HEK293T (cell line): ENCODE measurements around the gene PLCD3.

Experiments used
- FOXM1 ChIP-seq: fragments of 450-650 bp; IDR thresholded peaks from 2 replicates; pipeline ENCODE4 v1.6.1; 2017; ENCODE audit warnings: mild to moderate bottlenecking, borderline replicate concordance
- HDGF ChIP-seq: fragments of 450-650 bp; IDR thresholded peaks from 2 replicates; pipeline ENCODE4 v1.6.1; 2017; ENCODE audit warnings: antibody characterized with exemption, borderline replicate concordance
- ZNF384 ChIP-seq: fragments of 450-650 bp; IDR thresholded peaks from 2 replicates; pipeline ENCODE4 v1.6.1; 2016

DNA sequence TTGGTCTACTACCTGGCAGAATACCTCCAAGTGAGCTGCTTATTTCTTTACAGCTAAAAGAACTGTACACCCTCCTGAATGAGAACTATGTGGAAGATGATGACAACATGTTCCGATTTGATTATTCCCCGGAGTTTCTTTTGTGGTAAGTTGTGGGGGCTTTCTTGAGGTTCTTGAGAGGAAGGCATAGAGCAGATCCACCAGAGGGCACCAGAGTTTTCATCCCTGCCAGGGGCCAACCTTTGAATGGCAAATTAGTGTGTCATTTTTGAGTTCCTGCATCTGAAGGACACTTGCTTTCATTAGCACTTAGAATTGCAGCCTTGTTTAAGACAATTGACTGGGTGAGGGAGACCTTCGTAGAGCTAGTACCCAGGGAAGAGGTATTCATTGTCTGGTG lies 36.2 kb downstream of the PLCD3 start:
- no peak for TF ChIP-seq HDGF
- TF ChIP-seq ZNF384, result no peak
- no peak for TF ChIP-seq FOXM1
